PC-3 (cell line): ENCODE data around the gene SESTD1. TPM values are rescaled to one million over a fixed set of nuclear protein-coding genes. Genes with fewer than 3 reads are reported as not detected.
"Not testable (repeated sequence)": the region's sequence is repeated elsewhere in the genome, so short reads cannot be mapped to it uniquely, and the experiment has no call there.

Experiments
- ATAC-seq: fragments of 200-7000 bp; cut with Tn5 transposase; 2 replicates; pipeline ENCODE4 v1.9.1; 2020; ENCODE audit warnings: mild to moderate bottlenecking, moderate library complexity
- BruUV-seq: library from RNA; stranded (reverse); fragments of 400-500 nt; replicated peaks from 2 replicates; lab custom pipeline; 2021; lab: Mats Ljungman, UMichigan
- CTCF ChIA-PET: fragments of 300-600 bp; sonication (Branson Sonifier 250); formaldehyde crosslinking; loops from one replicate; lab custom pipeline; 2022; ENCODE audit warnings: antibody characterized with exemption; lab: Charles Lee
- POLR2A ChIA-PET: fragments of 300-600 bp; sonication (Branson Sonifier 250); formaldehyde crosslinking; loops from one replicate; lab custom pipeline; 2022; ENCODE audit warnings: antibody characterized with exemption; ENCODE audit not compliant: unreplicated experiment; lab: Charles Lee
- DNase-seq: peaks from one replicate; pipeline ENCODE4 v3.0.0-alpha.2; 2015
- H2AFZ ChIP-seq: fragments of 300-600 bp; sonication (generic); 2 replicates; pipeline ENCODE4 v1.6.0; 2016; ENCODE audit warnings: antibody characterized with exemption, low read length
- H3F3A ChIP-seq: fragments of 300-600 bp; sonication (generic); one replicate; pipeline ENCODE4 v1.6.0; 2017; ENCODE audit warnings: antibody characterized with exemption, low read length, control low read depth, mild to moderate bottlenecking; ENCODE audit not compliant: unreplicated experiment
- H3K27ac ChIP-seq: fragments of 300-600 bp; sonication (generic); 2 replicates; pipeline ENCODE4 v1.5.1; 2016; ENCODE audit warnings: mild to moderate bottlenecking, low read length
- H3K27me3 ChIP-seq: fragments of 300-600 bp; sonication (generic); 2 replicates; pipeline ENCODE4 v1.6.1; 2016; ENCODE audit warnings: low read length, mixed read lengths
- H3K36me3 ChIP-seq: fragments of 300-600 bp; sonication (generic); 2 replicates; pipeline ENCODE4 v1.6.1; 2016; ENCODE audit warnings: low read depth, mixed run types, low read length, mixed read lengths
- H3K4me1 ChIP-seq: fragments of 300-600 bp; sonication (generic); 2 replicates; pipeline ENCODE4 v1.5.1; 2016; ENCODE audit warnings: low read length; ENCODE audit not compliant: insufficient read depth
- H3K4me2 ChIP-seq: fragments of 300-600 bp; sonication (generic); 2 replicates; pipeline ENCODE4 v1.6.0; 2016; ENCODE audit warnings: low read length
- H3K4me3 ChIP-seq: fragments of 300-600 bp; sonication (generic); 2 replicates; pipeline ENCODE4 v1.5.1; 2016; ENCODE audit warnings: mild to moderate bottlenecking, low read length, mixed read lengths
- H3K79me2 ChIP-seq: fragments of 300-600 bp; sonication (generic); 2 replicates; pipeline ENCODE4 v1.6.1; 2017; ENCODE audit warnings: low read length, mixed read lengths
- H3K9ac ChIP-seq: fragments of 300-600 bp; sonication (generic); 2 replicates; pipeline ENCODE4 v1.6.0; 2016; ENCODE audit warnings: mild to moderate bottlenecking, low read length
- H3K9me2 ChIP-seq: fragments of 300-600 bp; sonication (generic); replicated peaks from 2 replicates; pipeline ENCODE4 v1.6.1; 2016; ENCODE audit warnings: mixed run types, low read length, mixed read lengths
- H3K9me3 ChIP-seq: fragments of 300-600 bp; sonication (generic); 2 replicates; pipeline ENCODE4 v1.6.1; 2016; ENCODE audit warnings: low read length, mixed read lengths
- H4K20me1 ChIP-seq: fragments of 300-600 bp; sonication (generic); 2 replicates; pipeline ENCODE4 v1.6.1; 2016; ENCODE audit warnings: low read length, mixed read lengths
- EZH2 ChIP-seq: fragments of 300-600 bp; sonication (generic); IDR thresholded peaks from one replicate; pipeline ENCODE4 v1.6.1; 2017; ENCODE audit warnings: antibody characterized with exemption, mild to moderate bottlenecking, low read length; ENCODE audit not compliant: unreplicated experiment
- EZH2phosphoT487 ChIP-seq: fragments of 300-600 bp; sonication (generic); IDR thresholded peaks from 2 replicates; pipeline ENCODE4 v1.6.1; 2018; ENCODE audit warnings: mild to moderate bottlenecking, antibody characterized with exemption, low read length, borderline replicate concordance
- intact Hi-C: fragments of 100-400 bp; cut with micrococcal nuclease; formaldehyde crosslinking; loops from 2 replicates; pipeline ENCODE4 v1.9.0; 2023
- total RNA-seq: library from RNA; depleted of rRNA; stranded (reverse); fragments of >200 nt; gene quantifications from 2 replicates; pipeline ENCODE4 v1.2.3, GENCODE V29; 2014
- TF ChIP-seq, protein P1 (sequence below): fragments of 300-600 bp; sonication (generic); conservative IDR thresholded peaks from 2 replicates; pipeline ENCODE4 v1.5.1; 2017; ENCODE audit warnings: antibody characterized with exemption, low read depth, mild to moderate bottlenecking, low read length

The SESTD1 gene
- total RNA-seq, 1 experiment from 2014 or later: 12.2 TPM

- H3K4me3 ChIP-seq: no peak overlapping the region
- no peak overlapping the region for H3K27ac ChIP-seq
- no peak overlapping the region for H2AFZ ChIP-seq
- no peak for ATAC-seq
- H3K27me3 ChIP-seq: no peaks in the 10 kb centered on the region
- TF ChIP-seq, protein P1, sequence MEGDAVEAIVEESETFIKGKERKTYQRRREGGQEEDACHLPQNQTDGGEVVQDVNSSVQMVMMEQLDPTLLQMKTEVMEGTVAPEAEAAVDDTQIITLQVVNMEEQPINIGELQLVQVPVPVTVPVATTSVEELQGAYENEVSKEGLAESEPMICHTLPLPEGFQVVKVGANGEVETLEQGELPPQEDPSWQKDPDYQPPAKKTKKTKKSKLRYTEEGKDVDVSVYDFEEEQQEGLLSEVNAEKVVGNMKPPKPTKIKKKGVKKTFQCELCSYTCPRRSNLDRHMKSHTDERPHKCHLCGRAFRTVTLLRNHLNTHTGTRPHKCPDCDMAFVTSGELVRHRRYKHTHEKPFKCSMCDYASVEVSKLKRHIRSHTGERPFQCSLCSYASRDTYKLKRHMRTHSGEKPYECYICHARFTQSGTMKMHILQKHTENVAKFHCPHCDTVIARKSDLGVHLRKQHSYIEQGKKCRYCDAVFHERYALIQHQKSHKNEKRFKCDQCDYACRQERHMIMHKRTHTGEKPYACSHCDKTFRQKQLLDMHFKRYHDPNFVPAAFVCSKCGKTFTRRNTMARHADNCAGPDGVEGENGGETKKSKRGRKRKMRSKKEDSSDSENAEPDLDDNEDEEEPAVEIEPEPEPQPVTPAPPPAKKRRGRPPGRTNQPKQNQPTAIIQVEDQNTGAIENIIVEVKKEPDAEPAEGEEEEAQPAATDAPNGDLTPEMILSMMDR: no peak
- TF ChIP-seq EZH2: no peak
- no peak for TF ChIP-seq EZH2phosphoT487
- no peaks in the 10 kb centered on the region for H3K9me2 ChIP-seq
- H3K9me3 ChIP-seq: no peaks in the 10 kb centered on the region
- ChIA-PET CTCF (no interaction called here), POLR2A (no interaction called here)
- H3K4me2 ChIP-seq: no peak overlapping the region
- H4K20me1 ChIP-seq: no peaks in the 10 kb centered on the region
- DNase-seq: no peak
- BruUV-seq: no TSS peak
- intact Hi-C loops: no loop called here
- H3K36me3 ChIP-seq: no peaks in the 10 kb centered on the region
- H3K79me2 ChIP-seq: no peaks in the 10 kb centered on the region
- no peak overlapping the region for H3K9ac ChIP-seq
- H3F3A ChIP-seq: no peaks in the 10 kb centered on the region
- H3K4me1 ChIP-seq: no peaks in the 10 kb centered on the region
Observed at GRCh38 chr2:179201869-179202268, 62.8 kb downstream of the SESTD1 start.

DNA sequence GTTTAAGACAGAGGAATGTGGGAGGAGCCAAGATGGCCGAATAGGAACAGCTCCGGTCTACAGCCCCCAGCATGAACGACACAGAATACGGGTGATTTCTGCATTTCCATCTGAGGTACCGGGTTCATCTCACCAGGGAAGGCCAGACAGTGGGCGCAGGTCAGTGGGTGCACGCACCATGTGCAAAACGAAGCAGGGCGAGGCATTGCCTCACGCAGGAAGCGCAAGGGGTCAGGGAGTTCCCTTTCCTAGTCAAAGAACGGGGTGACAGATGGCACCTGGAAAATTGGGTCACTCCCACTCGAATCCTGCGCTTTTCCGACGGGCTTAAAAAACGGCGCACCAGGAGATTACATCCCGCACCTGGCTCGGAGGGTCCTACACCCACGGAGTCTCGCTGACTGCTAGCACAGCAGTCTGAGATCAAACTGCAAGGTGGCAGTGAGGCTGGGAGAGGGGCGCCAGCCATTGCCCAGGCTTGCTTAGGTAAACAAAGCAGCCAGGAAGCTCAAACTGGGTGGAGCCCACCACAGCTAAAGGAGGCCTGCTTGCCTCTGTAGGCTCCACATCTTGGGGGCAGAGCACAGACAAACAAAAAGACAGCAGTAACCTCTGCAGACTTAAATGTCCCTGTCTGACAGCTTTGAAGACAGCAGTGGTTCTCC, 68.6 kb downstream of the SESTD1 start:
- H3K4me2 ChIP-seq: not testable (repeated sequence)
- peaks cover 14% of the 10 kb centered on the region; the same call in 1 of the 2 replicates for H3K79me2 ChIP-seq

DNA sequence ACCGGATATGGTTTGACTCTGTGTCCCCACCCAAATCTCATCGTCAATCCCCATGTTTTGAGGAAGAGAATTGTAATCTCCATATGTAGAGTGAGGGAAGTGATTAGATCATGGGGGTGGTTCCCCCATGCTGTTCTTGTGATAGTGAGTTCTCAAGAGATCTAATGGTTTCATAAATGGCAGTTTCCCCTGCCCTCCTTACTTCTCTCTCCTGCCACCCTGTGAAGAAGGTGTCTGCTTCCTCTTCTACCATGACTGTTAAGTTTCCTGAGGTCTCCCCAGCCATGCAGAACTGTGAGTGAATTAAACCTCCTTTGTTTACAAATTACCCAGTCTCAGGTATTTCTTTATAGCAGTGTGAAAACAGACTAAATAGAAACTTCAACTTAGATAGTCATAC, 69.5 kb downstream of the SESTD1 start:
- no peak overlapping the region for H3K9ac ChIP-seq
- H2AFZ ChIP-seq: no peak overlapping the region
- H3K27ac ChIP-seq: no peak overlapping the region
- intact Hi-C loops: no loop called here
- H3F3A ChIP-seq: no peaks in the 10 kb centered on the region
- peaks cover 14% of the 10 kb centered on the region; the same call in 1 of the 2 replicates for H3K79me2 ChIP-seq
- no peaks in the 10 kb centered on the region for H4K20me1 ChIP-seq
- H3K9me2 ChIP-seq: no peaks in the 10 kb centered on the region
- BruUV-seq: no TSS peak
- ChIA-PET CTCF (no interaction called here), POLR2A (no interaction called here)
- TF ChIP-seq EZH2phosphoT487 (no peak), EZH2 (no peak)
- TF ChIP-seq, protein P1: no peak
- H3K36me3 ChIP-seq: no peaks in the 10 kb centered on the region
- no peak overlapping the region for H3K4me3 ChIP-seq
- H3K9me3 ChIP-seq: no peaks in the 10 kb centered on the region
- no peaks in the 10 kb centered on the region for H3K27me3 ChIP-seq
- no peak overlapping the region for H3K4me2 ChIP-seq
- H3K4me1 ChIP-seq: no peaks in the 10 kb centered on the region
- DNase-seq: no peak
- no peak for ATAC-seq

More for the DNA sequence above, 68.6 kb downstream of the SESTD1 start:
- H3K27ac ChIP-seq, H3F3A ChIP-seq, H3K36me3 ChIP-seq, H3K27me3 ChIP-seq, BruUV-seq, H3K4me3 ChIP-seq, POLR2A ChIA-PET, H3K9ac ChIP-seq, H3K9me3 ChIP-seq, H3K4me1 ChIP-seq, ATAC-seq, H2AFZ ChIP-seq, H4K20me1 ChIP-seq, CTCF ChIA-PET, DNase-seq, H3K9me2 ChIP-seq, intact Hi-C loops: not testable (repeated sequence)
